PC-3 (cell line): ENCODE measurements around the gene OTUB1. TPM values are rescaled to one million over a fixed set of nuclear protein-coding genes. Genes with fewer than 3 reads are reported as not detected.

ENCODE experiments used
- ATAC-seq: fragments of 200-7000 bp; cut with Tn5 transposase; 2 replicates; pipeline ENCODE4 v1.9.1; 2020; ENCODE audit warnings: mild to moderate bottlenecking, moderate library complexity
- Bru-seq: library from RNA; stranded (reverse); fragments of 400-500 nt; gene quantifications from one replicate; lab custom pipeline; 2021; lab: Mats Ljungman, UMichigan
- BruChase-seq, 2 experiments: library from RNA; stranded (reverse); fragments of 400-500 nt; gene quantifications; one replicate each; lab custom pipeline; 2021; lab: Mats Ljungman, UMichigan
- BruUV-seq: library from RNA; stranded (reverse); fragments of 400-500 nt; replicated peaks from 2 replicates; lab custom pipeline; 2021; lab: Mats Ljungman, UMichigan
- CTCF ChIA-PET: fragments of 300-600 bp; sonication (Branson Sonifier 250); formaldehyde crosslinking; loops from one replicate; lab custom pipeline; 2022; ENCODE audit warnings: antibody characterized with exemption; lab: Charles Lee
- POLR2A ChIA-PET: fragments of 300-600 bp; sonication (Branson Sonifier 250); formaldehyde crosslinking; loops from one replicate; lab custom pipeline; 2022; ENCODE audit warnings: antibody characterized with exemption; ENCODE audit not compliant: unreplicated experiment; lab: Charles Lee
- DNase-seq: peaks from one replicate; pipeline ENCODE4 v3.0.0-alpha.2; 2015
- H2AFZ ChIP-seq: fragments of 300-600 bp; sonication (generic); 2 replicates; pipeline ENCODE4 v1.6.0; 2016; ENCODE audit warnings: antibody characterized with exemption, low read length
- H3F3A ChIP-seq: fragments of 300-600 bp; sonication (generic); one replicate; pipeline ENCODE4 v1.6.0; 2017; ENCODE audit warnings: antibody characterized with exemption, low read length, control low read depth, mild to moderate bottlenecking; ENCODE audit not compliant: unreplicated experiment
- H3K27ac ChIP-seq: fragments of 300-600 bp; sonication (generic); 2 replicates; pipeline ENCODE4 v1.5.1; 2016; ENCODE audit warnings: mild to moderate bottlenecking, low read length
- H3K27me3 ChIP-seq: fragments of 300-600 bp; sonication (generic); 2 replicates; pipeline ENCODE4 v1.6.1; 2016; ENCODE audit warnings: low read length, mixed read lengths
- H3K36me3 ChIP-seq: fragments of 300-600 bp; sonication (generic); 2 replicates; pipeline ENCODE4 v1.6.1; 2016; ENCODE audit warnings: low read depth, mixed run types, low read length, mixed read lengths
- H3K4me1 ChIP-seq: fragments of 300-600 bp; sonication (generic); 2 replicates; pipeline ENCODE4 v1.5.1; 2016; ENCODE audit warnings: low read length; ENCODE audit not compliant: insufficient read depth
- H3K4me2 ChIP-seq: fragments of 300-600 bp; sonication (generic); 2 replicates; pipeline ENCODE4 v1.6.0; 2016; ENCODE audit warnings: low read length
- H3K4me3 ChIP-seq: fragments of 300-600 bp; sonication (generic); 2 replicates; pipeline ENCODE4 v1.5.1; 2016; ENCODE audit warnings: mild to moderate bottlenecking, low read length, mixed read lengths
- H3K79me2 ChIP-seq: fragments of 300-600 bp; sonication (generic); 2 replicates; pipeline ENCODE4 v1.6.1; 2017; ENCODE audit warnings: low read length, mixed read lengths
- H3K9ac ChIP-seq: fragments of 300-600 bp; sonication (generic); 2 replicates; pipeline ENCODE4 v1.6.0; 2016; ENCODE audit warnings: mild to moderate bottlenecking, low read length
- H3K9me2 ChIP-seq: fragments of 300-600 bp; sonication (generic); replicated peaks from 2 replicates; pipeline ENCODE4 v1.6.1; 2016; ENCODE audit warnings: mixed run types, low read length, mixed read lengths
- H3K9me3 ChIP-seq: fragments of 300-600 bp; sonication (generic); 2 replicates; pipeline ENCODE4 v1.6.1; 2016; ENCODE audit warnings: low read length, mixed read lengths
- H4K20me1 ChIP-seq: fragments of 300-600 bp; sonication (generic); 2 replicates; pipeline ENCODE4 v1.6.1; 2016; ENCODE audit warnings: low read length, mixed read lengths
- CTCF ChIP-seq: fragments of 300-600 bp; sonication (generic); conservative IDR thresholded peaks from 2 replicates; pipeline ENCODE4 v1.5.1; 2017; ENCODE audit warnings: antibody characterized with exemption, low read depth, mild to moderate bottlenecking, low read length
- EZH2 ChIP-seq: fragments of 300-600 bp; sonication (generic); IDR thresholded peaks from one replicate; pipeline ENCODE4 v1.6.1; 2017; ENCODE audit warnings: antibody characterized with exemption, mild to moderate bottlenecking, low read length; ENCODE audit not compliant: unreplicated experiment
- EZH2phosphoT487 ChIP-seq: fragments of 300-600 bp; sonication (generic); IDR thresholded peaks from 2 replicates; pipeline ENCODE4 v1.6.1; 2018; ENCODE audit warnings: mild to moderate bottlenecking, antibody characterized with exemption, low read length, borderline replicate concordance
- intact Hi-C: fragments of 100-400 bp; cut with micrococcal nuclease; formaldehyde crosslinking; loops from 2 replicates; pipeline ENCODE4 v1.9.0; 2023
- long read RNA-seq: library from polyadenylated mRNA; unstranded; transcript quantifications from one replicate; pipeline ENCODE4 v2.0.0, GENCODE V29; 2021; ENCODE audit not compliant: unreplicated experiment
- total RNA-seq: library from RNA; depleted of rRNA; stranded (reverse); fragments of >200 nt; gene quantifications from 2 replicates; pipeline ENCODE4 v1.2.3, GENCODE V29; 2014; rRNA removed

OTUB1 gene
- 124 and 129 TPM in 2 replicates for total RNA-seq
- percentile 71 among the genes with signal in this experiment for Bru-seq, nascent RNA
- percentile 86 among the genes with signal in this experiment for BruChase-seq, experiment 1, labeled RNA remaining after a 6-hour chase
- percentile 81 among the genes with signal in this experiment for BruChase-seq, experiment 2, labeled RNA remaining after a 2-hour chase
- long read RNA-seq, transcript OTUB1-209 (7 exons, 1,729 nt), result major isoform, 137 of 209 reads
- long read RNA-seq, transcript OTUB1-201 (6 exons, 2,493 nt), result minor isoform, 23 of 209 reads
- long read RNA-seq, partial matches to known transcripts, result 27 of 209 reads
- long read RNA-seq, other reads (novel, unspliced or antisense), result 20 of 209 reads

GRCh38 chr11:63986156-63986931, at the start of gene OTUB1:
TSS of gene OTUB1 (plus strand) at chr11:63986438. CDS start at chr11:63986457, 19 bp downstream.
- peaks cover 28% of the 10 kb centered on the region for H3K4me1 ChIP-seq
- peak within 1 kb of the TSS; percentile 62 for H3K27ac ChIP-seq
- ATAC-seq (peak; percentile 89), DNase-seq (peak; percentile 99)
- peaks cover 24% of the 10 kb centered on the region for H3K36me3 ChIP-seq
- BruUV-seq, result no TSS peak
- intact Hi-C loops, result no loop called here
- no peak for TF ChIP-seq CTCF
- no peak for TF ChIP-seq EZH2phosphoT487
- no peak for TF ChIP-seq EZH2
- ChIA-PET POLR2A (no interaction called here), CTCF (no interaction called here)
- no peaks in the 10 kb centered on the region for H3K27me3 ChIP-seq
- H3K9me3 ChIP-seq, result no peaks in the 10 kb centered on the region
- H3K79me2 ChIP-seq, result peaks cover 49% of the 10 kb centered on the region
- peak within 1 kb of the TSS; percentile 99 for H3K4me2 ChIP-seq
- H2AFZ ChIP-seq, result peak within 1 kb of the TSS; percentile 94
- H3K9me2 ChIP-seq, result no peaks in the 10 kb centered on the region
- H3K4me3 ChIP-seq, result peak within 1 kb of the TSS; percentile 90
- peaks cover 16% of the 10 kb centered on the region for H4K20me1 ChIP-seq
- no peaks in the 10 kb centered on the region for H3F3A ChIP-seq
- peak within 1 kb of the TSS; percentile 90 for H3K9ac ChIP-seq

GRCh38 chr11:63937713-63938478, 48.3 kb upstream of the OTUB1 start:
- no TSS peak for BruUV-seq
- peak overlapping the region; percentile 8 for H3K27ac ChIP-seq
- peaks cover 41% of the 10 kb centered on the region for H3K79me2 ChIP-seq
- peak overlapping the region; percentile 93 for H2AFZ ChIP-seq
- peaks cover 4% of the 10 kb centered on the region; the same call in 1 of the 2 replicates for H3K36me3 ChIP-seq
- H3K4me2 ChIP-seq, result peak overlapping the region; percentile 96
- intact Hi-C loops, result loop anchor here (2.0 kb wide), 1 partner anchor 97 kb away; no protein-coding TSS in a partner anchor
- no peaks in the 10 kb centered on the region for H3F3A ChIP-seq
- ATAC-seq (peak; percentile 10), DNase-seq (peak; percentile 51)
- H3K27me3 ChIP-seq, result no peaks in the 10 kb centered on the region
- ChIA-PET POLR2A (no interaction called here), CTCF (interaction anchor here (0.6 to 1.9 kb wide), 3 partner anchors 8 to 1815 kb away, joined by 3 to 8 read pairs (median 4); partner anchors contain the start of gene MARK2)
- TF ChIP-seq EZH2 (no peak), EZH2phosphoT487 (no peak), CTCF (no peak)
- no peaks in the 10 kb centered on the region for H3K9me3 ChIP-seq
- H3K9me2 ChIP-seq, result no peaks in the 10 kb centered on the region
- H3K4me3 ChIP-seq, result peak overlapping the region; percentile 66
- H3K9ac ChIP-seq, result peak overlapping the region; percentile 33
- peaks cover 14% of the 10 kb centered on the region for H3K4me1 ChIP-seq
- H4K20me1 ChIP-seq, result peaks cover 5% of the 10 kb centered on the region; the same call in 1 of the 2 replicates
